HG02973 (cell line): Measurements from ENCODE around the gene ROR1.

Experiments
- ATAC-seq: cut with Tn5 transposase; IDR thresholded peaks from one replicate; pipeline ENCODE4 v1.9.1; 2021; ENCODE audit warnings: moderate library complexity; ENCODE audit not compliant: unreplicated experiment

ROR1 gene

DNA sequence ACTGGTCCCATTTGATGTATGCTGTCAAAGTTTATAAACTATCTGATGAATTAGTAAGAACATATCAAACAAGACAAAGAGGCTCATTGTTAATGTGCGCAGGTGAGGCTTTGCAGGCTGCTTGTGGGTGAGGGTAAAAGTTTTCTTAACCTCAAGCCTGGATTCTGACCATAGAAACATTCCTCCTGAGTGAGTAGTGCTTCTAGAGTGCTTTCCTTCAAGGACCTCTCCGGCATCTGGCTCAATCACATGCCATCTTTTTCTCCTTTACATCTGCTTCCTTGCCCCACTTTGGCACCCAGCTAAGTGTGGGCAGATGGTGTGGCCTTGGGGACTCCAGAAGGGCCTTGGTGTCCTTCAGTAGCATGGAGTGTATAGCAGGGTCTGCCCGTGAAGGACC is 104.0 kb downstream of the ROR1 start:
- no peak for ATAC-seq

DNA sequence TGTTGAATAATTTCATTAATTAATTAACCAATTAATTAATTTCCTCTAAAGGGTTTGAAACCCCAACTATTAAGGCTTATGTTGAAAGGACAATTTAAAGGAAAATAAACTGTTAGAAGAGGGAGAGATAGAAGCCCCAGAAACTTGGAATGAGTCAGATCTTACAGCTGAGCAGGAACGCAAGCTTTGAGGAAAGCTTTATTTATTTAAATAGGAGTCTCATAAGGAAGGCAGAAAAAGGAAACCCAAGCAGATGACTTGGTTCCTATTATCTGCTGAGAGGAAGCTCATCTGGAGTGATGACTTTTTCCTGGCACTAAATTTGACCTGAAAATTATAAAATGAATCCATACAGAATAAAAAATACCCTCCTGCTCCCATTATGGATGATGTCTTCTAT is 105.1 kb downstream of the ROR1 start:
- no peak for ATAC-seq

GRCh38 chr1:63880958-63881576 is 107.2 kb downstream of the ROR1 start:
- ATAC-seq = no peak

DNA sequence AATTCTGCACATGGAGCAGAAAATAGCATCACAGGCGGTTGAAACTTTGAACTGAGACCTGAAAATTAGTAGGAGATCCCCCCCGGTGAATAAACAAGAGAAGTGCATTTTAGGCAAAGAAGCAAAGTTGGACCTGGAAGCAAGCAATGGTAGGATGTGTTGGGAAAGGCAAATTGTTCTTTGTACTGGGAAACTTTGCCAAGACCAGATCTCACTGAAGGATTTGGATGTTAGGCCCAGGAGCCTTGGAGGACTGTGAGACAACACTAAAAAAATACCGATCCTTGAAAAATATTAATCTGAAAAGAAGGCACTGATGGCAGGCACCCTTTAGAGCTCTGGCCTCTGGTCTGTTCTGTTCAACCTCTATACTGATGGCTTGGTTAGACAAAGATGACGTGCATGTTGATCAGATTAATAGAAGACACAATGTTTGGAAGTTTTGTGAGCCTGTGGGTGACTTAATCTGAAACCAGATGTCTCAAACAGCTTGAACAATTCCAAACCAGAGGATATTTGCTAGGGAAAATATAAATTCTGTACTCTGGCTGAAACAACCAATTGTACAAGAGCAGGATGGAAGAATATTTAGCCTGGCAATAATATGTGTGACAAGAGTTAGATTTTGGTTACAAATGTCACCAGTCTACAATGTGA is 108.4 kb downstream of the ROR1 start:
- no peak for ATAC-seq

- no peak for ATAC-seq
These were observed 109.8 kb downstream of the ROR1 start for GRCh38 chr1:63883494-63884235.

- no peak for ATAC-seq
These were observed 110.7 kb downstream of the ROR1 start for GRCh38 chr1:63884486-63884885.

DNA sequence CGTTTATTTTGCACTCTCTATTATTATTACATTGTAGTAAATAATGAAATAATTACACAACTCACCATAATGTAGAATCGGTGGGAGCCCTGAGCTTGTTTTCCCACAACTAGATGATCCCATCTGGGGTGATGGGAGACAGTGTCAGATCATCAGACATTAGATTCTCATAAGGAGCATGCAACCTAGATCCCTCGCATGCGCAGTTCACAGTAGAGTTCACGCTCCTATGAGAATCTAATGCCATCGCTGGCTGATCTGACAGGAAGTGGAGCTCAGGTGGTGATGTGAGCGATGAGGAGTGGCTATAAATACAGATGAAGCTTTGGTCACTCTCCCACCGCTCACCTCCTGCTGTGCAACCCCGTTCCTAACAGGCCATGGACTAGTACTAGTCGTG is 112.1 kb downstream of the ROR1 start:
- no peak for ATAC-seq

DNA sequence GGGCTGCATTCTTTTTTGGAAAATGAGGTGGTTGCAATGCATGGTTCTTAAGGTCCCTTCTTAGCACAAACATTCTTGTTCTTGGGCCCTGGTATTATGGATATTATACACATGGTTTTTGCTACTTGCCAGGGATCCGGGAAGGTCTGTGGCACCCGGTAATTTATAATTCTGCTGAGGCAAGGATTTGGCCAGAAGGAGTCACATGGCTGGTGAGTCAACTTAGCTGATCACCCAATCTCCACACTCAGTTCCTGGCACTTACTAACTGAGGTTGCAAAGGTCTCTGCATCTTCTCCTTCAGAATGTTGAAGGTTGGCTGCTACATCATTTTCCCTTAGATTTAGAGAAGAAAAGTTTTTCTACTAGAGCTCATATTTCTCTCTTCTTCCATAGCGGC is 112.5 kb downstream of the ROR1 start:
- ATAC-seq = no peak

GRCh38 chr1:63887809-63888208 is 114.0 kb downstream of the ROR1 start:
- no peak for ATAC-seq

DNA sequence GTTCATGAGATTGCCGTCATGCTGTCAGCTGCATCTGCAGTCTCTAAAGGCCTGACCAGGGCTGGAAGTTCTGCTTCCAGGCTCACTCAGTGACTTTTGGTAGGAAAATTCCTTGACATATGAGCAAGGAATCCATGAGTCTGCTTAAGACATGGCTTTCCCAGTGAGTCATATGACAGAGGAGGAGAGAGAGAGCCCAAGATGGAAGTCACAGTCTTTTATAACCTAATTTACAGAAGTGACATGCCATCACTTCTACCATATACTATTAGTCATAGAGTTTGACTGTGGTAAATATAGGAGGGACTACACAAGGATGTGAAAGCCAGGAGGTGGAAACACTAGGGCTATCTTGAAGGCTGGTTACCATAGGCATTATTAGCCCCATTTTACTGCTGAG is 115.2 kb downstream of the ROR1 start:
- no peak for ATAC-seq

DNA sequence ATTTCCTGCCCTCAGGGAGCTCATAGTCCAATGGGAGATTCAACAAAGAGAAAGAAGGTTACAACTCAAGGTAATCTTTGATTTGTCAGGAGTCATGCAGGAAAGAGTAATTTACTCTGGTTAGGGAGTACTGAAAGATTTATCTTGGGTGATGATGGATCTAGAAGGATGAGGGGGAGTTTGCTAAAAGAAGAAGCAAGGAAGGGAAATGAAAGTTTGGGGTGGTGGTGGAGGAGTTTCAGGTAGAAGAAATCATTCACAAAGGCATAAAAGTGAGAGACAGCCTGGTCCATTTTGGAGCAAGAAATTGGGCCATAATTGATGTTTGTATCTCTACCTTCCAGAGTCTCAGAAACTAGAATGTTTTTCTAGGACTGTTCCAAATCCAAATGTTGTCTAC is 116.7 kb downstream of the ROR1 start:
- ATAC-seq = no peak

- no peak for ATAC-seq
These were observed 117.4 kb downstream of the ROR1 start for GRCh38 chr1:63891060-63891690.

GRCh38 chr1:63892632-63893395 is 119.0 kb downstream of the ROR1 start:
- peak; percentile 98 for ATAC-seq

- ATAC-seq = no peak
These were observed 120.2 kb downstream of the ROR1 start for GRCh38 chr1:63893976-63894375.

DNA sequence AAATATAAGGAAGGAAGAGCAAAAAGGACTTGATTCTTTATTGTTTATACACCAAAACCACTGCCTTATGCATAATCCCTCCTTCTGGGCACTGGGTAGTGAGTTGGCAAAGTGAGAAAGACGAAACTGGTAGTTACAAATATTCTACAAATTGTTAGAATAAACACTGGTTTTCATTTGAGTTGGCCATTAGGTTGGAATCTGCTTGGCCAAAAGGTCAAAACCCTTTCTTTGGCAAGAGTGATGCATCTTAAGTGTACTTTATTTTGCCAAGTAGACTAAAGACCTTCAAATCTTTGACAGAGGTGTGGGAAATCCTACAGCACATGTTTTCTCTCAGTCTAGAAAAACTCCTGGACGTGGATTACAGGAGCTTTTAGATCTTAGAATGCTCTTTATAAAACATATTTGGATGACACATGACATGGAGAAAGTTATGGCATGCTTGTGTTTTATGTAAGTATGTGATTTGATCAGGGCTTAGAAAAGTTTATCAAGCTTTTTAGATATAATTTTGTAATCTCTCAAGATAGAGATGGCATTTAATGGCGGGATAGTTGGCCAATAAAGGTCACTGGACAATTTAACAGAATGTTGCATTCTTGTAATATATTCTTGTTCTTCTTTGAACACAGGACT is 120.9 kb downstream of the ROR1 start:
- no peak for ATAC-seq

DNA sequence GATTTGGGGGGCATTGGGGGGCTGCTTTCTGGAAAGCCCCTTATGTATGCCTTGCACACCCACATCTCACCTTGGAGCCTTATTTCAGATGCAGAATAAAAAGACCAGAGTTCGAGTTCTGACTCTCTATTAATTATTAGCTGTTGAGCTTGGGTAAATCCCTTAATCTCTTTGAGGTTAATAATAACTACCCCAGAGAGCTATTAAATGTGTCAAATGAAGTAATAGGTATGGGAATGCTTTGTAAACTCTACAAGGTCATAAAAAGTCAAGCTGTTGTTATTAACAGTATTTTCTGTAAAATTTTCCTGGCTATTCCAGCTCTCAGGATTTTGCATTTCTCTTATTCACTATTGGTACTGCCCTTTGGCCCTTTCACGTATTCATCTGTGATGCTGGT is 122.9 kb downstream of the ROR1 start:
- ATAC-seq = no peak

DNA sequence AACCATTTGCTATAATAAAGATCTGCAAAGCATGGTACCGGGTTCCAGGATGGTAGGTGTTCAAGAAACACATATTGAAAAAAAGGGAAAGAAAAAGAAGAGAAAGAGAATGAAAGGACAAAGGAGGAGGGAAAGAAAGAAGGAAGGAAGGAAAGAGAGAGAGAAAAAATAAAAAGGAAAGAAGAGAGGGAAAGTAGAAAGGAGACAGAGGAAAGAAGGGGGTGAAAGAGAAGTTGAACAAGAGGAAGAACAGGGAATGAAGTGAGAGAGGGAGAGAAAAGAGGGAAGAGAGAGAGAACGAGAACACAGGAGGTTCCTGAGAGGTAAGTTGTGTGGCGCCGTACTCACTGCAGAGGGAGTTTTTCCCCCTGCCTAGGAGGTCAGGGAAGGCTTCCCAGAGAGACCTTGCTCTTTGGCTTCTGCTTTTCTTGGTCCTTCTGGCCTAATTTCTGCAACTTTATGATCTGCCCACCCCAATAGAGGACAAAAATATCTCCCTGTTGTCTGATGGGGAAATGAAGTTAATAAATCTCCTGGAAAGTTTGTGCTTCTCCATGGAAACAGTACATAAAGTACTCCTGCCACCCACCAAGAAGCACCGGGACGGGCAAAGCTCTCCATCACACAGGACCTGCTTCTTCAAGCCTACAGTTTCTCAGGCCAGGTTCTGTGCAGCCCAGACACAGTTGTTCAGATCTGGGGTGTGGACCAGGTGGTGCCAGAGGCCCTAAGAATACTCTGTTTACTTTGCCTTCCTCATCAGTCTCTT is 124.8 kb downstream of the ROR1 start:
- no peak for ATAC-seq

DNA sequence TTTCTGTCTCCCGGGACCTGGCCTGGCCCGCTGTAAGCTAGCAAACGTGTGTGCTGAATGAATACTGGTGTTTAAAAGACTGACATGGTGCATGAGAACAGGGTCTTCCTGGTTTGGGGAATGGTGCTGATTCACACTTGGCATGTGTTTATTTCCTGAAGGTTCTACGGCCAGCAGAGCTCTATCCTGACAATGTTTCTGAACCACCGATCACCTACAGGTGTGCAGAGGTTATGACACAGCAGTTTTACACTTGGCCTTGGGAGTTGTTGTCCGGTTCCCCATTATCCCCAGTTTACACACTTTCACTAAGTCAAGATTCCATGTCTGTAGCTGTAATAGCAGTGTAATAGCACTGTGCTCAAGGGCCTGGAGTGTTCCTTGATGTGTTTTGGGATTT is 127.3 kb downstream of the ROR1 start:
- no peak for ATAC-seq

- no peak for ATAC-seq
These were observed 129.2 kb downstream of the ROR1 start for GRCh38 chr1:63902844-63903589.
